ENCODE results near the gene FAM20C. TPM values are rescaled to one million over a fixed set of nuclear protein-coding genes. Genes with fewer than 3 reads are reported as not detected.

The FAM20C gene
- total RNA-seq, 1 donor from 2014 or later, result 58.8 TPM

- no peak for DNase-seq
- Histone ChIP-seq H3K27me3 (no peaks in the 10 kb centered on the region), H3K9me3 (no peaks in the 10 kb centered on the region), H3K4me3 (no peak overlapping the region), H3K4me1 (peaks cover 16% of the 10 kb centered on the region), H3K36me3 (no peaks in the 10 kb centered on the region), H3K27ac (no peak overlapping the region)
- TF ChIP-seq CTCF (IDR thresholded peaks at IDR 0.05), result no peak
- intact Hi-C loops (cut with DNase I), result no loop called here
- ATAC-seq, result no peak
These were observed 2.7 kb upstream of the FAM20C start for GRCh38 chr7:189719-190118.

- no peak for TF ChIP-seq CTCF (IDR thresholded peaks at IDR 0.05)
- H3K4me1 ChIP-seq, result peaks cover 21% of the 10 kb centered on the region
- ATAC-seq, result no peak
- H3K36me3 ChIP-seq, result no peaks in the 10 kb centered on the region
- no peak for DNase-seq
- H3K9me3 ChIP-seq, result no peaks in the 10 kb centered on the region
- intact Hi-C loops (cut with DNase I), result no loop called here
- no peaks in the 10 kb centered on the region for H3K27me3 ChIP-seq
- H3K4me3 ChIP-seq, result no peak overlapping the region
- H3K27ac ChIP-seq, result no peak overlapping the region
These were observed 2.2 kb upstream of the FAM20C start for GRCh38 chr7:190196-190595.

GRCh38 chr7:191105-191980 lies 1.0 kb upstream of the FAM20C start:
- no peak for TF ChIP-seq CTCF (IDR thresholded peaks at IDR 0.05)
- H3K4me3 ChIP-seq, result peak overlapping the region; percentile 73
- peaks cover 31% of the 10 kb centered on the region for H3K4me1 ChIP-seq
- DNase-seq, result no peak
- ATAC-seq, result peak; percentile 3
- intact Hi-C loops (cut with DNase I), result no loop called here
- peak overlapping the region; percentile 78 for H3K27ac ChIP-seq
- H3K36me3 ChIP-seq, result peaks cover 10% of the 10 kb centered on the region
- no peaks in the 10 kb centered on the region for H3K9me3 ChIP-seq
- H3K27me3 ChIP-seq, result no peaks in the 10 kb centered on the region

- Histone ChIP-seq H3K9me3 (no peaks in the 10 kb centered on the region), H3K4me1 (peaks cover 31% of the 10 kb centered on the region), H3K36me3 (peaks cover 25% of the 10 kb centered on the region), H3K27ac (peak overlapping the region; percentile 78), H3K27me3 (no peaks in the 10 kb centered on the region), H3K4me3 (peak overlapping the region; percentile 73)
- DNase-seq, result no peak
- ATAC-seq, result no peak
- no peak for TF ChIP-seq CTCF (IDR thresholded peaks at IDR 0.05)
- intact Hi-C loops (cut with DNase I), result no loop called here
These were observed 520 bp downstream of the FAM20C start for GRCh38 chr7:192701-193480.

GRCh38 chr7:193481-194251 lies 1.3 kb downstream of the FAM20C start:
- Histone ChIP-seq H3K4me3 (peak overlapping the region; percentile 73), H3K27me3 (no peaks in the 10 kb centered on the region), H3K36me3 (peaks cover 33% of the 10 kb centered on the region), H3K4me1 (peaks cover 31% of the 10 kb centered on the region), H3K9me3 (no peaks in the 10 kb centered on the region), H3K27ac (peak overlapping the region; percentile 30)
- TF ChIP-seq CTCF (IDR thresholded peaks at IDR 0.05), result no peak
- ATAC-seq, result no peak
- no peak for DNase-seq
- intact Hi-C loops (cut with DNase I), result no loop called here
